HG03354 (cell line): ENCODE results near the gene OR4K1.
"Not testable (repeated sequence)": the region's sequence is repeated elsewhere in the genome, so short reads cannot be mapped to it uniquely, and the experiment has no call there.

Experiments used
- ATAC-seq: cut with Tn5 transposase; IDR thresholded peaks from one replicate; pipeline ENCODE4 v1.9.1; 2021; ENCODE audit warnings: mild to moderate bottlenecking; ENCODE audit not compliant: unreplicated experiment, poor library complexity, severe bottlenecking

The OR4K1 gene, protein sequence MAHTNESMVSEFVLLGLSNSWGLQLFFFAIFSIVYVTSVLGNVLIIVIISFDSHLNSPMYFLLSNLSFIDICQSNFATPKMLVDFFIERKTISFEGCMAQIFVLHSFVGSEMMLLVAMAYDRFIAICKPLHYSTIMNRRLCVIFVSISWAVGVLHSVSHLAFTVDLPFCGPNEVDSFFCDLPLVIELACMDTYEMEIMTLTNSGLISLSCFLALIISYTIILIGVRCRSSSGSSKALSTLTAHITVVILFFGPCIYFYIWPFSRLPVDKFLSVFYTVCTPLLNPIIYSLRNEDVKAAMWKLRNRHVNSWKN

GRCh38 chr14:19930617-19931016 is at the start of gene OR4K1:
OR4K1 (plus strand) TSS chr14:19930917; CDS start chr14:19935667, 4,750 bp downstream.
- no peak for ATAC-seq

GRCh38 chr14:19895282-19895681 is 35.4 kb upstream of the OR4K1 start:
- ATAC-seq = no peak

DNA sequence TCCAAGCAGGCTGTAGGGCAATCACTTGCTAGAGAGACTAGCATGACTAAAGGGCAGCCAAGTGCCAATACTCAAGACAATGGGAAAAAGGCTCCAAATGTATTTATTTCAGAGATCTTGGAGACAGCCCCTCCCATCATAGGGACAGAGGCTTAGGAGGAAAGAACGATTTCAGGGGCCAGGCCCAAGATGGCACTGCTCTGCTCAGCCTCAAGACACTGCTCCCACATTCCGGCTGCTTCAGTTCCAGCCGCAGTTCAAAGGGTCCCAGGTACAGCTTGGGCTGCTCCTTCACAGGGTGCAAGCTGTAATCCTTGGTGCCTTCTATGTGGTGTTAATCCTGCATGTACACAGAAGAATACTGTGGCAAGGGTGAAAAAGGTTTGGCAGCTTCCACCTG is 29.7 kb upstream of the OR4K1 start:
- ATAC-seq = no peak

DNA sequence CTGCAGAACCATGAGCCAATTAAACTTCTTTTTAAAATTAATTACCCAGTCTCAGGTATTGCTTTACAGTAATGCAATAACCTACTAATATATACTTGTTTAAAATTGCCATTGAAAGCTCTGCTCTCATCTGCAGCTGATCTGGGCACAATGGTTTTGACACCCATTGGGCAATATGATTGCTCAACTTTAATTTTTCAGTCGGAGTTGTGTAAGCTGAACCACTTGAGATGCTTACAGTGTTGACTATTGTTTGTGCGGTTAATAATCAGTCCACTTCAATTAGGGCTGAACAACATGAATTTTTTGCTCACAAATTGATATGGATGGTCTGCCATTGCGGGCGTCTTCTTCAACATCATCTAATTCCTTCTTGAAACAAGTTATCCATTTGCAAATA is 28.3 kb upstream of the OR4K1 start:
- no peak for ATAC-seq

DNA sequence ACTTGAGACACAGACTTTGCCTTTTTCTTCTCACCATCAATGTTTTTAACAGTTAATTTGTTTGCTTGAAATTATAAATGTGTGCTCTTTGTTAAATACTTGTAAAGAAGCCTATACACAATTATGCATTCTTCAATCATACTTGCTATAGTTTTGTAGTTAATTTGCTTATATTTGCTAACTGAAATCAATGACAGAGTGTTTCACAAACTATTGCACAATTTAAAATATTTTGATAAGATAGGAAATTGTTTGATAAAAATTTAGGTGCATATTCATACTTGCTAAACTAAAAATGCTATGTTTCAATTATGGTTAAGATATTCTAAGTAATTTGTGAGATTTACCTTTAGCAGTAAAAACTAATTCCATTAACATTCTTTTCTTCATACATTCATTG is 24.1 kb upstream of the OR4K1 start:
- no peak for ATAC-seq

DNA sequence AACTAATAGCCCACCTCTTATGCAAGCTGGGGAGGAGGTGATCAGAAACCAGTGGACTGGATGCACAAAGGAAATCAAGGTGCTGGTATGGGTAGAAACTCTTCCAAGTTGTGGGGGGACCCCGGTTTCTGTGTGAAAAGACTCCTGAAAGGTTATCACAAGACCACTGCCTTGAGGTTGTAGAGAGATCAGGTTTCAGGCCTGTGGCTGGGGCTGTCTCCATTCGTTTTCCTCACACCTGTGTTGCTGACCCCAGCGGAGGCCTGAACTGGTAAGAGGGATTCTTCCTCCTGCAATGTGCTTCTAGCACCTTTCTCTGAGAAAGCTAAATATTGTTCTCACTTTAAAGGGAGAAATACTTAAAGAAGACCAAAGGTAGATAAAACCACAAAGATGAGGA is 19.6 kb upstream of the OR4K1 start:
- ATAC-seq = no peak

DNA sequence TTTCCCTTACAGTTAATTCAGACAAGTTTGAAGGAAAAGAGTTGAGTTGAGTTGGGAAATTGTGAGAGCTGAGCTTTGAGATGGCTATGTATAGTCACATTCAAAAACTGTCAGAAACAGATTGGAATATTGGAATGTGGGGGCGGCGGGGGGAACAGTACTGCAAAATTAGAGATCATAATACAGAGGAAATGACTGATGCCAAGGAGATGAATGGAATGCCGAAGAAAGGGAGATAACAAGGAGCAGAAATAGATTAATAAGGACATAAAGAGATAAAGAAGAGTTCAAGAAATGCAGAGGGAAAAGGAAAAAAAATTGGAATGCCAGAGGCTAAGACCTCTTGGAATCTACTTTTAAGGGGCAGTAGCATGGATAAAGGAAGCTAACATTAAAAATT is 13.5 kb upstream of the OR4K1 start:
- ATAC-seq = no peak

DNA sequence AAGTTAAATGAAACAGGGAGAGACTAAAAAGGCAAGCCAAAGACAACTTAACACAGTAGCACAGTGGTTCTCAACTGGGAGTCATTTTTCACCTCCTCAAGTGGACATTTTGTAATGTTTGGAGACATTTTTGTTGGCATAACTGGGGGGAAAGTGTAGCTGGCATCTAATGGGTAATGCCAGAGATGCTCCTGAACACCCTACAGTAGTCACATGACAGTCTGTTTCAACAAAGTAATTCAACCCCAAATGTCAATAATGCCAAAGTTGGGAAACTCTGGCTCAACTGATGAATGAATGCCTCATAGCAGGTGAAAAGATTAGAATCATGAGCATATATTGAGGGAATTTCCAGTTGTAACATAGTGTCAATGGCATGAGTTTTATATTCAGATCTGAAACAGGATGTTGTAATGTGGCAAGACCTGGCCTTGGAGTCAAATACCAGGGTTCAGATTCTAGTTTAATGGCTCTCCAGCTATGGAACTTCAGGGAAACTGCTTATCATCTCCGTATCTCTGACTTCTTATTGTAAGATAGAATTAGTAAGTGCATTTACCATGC is 12.7 kb upstream of the OR4K1 start:
- no peak for ATAC-seq

DNA sequence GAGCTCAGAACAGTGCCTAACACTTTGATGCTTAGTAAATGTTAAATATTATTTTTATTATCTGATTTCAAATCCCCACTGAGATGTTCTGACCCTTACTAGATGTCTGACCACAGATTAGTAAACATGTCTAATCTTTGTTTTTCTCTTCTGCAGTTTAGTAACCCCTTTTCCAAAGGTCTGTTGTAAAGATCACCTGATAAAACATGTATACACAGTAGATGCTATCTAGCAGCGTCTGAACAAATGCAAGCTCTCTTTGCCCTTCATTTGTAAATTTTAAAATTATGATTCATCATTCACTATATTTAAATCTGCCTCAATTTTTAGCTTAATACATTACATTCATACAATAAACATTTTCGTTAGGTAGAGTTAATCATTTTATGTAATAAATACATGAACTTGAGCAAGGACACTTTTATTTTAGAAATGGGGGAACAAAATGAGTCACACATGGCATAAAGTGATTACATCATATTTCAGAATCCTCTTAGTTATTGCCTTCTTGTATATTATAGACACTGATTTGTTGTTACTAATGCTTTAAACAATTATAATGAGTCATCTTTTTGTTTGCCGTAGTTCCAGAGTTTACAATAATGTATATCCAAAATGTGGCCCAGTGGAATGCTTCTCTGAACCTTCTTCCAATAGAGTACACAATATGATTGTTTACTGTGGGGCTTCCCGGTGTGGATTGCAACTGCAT is 12.0 kb upstream of the OR4K1 start:
- no peak for ATAC-seq

GRCh38 chr14:19920021-19920657 is 10.6 kb upstream of the OR4K1 start, which contains the start of gene OR4K5:
OR4K5 (plus strand) TSS chr14:19920607; CDS start chr14:19920607, 0 bp downstream.
- no peak for ATAC-seq

DNA sequence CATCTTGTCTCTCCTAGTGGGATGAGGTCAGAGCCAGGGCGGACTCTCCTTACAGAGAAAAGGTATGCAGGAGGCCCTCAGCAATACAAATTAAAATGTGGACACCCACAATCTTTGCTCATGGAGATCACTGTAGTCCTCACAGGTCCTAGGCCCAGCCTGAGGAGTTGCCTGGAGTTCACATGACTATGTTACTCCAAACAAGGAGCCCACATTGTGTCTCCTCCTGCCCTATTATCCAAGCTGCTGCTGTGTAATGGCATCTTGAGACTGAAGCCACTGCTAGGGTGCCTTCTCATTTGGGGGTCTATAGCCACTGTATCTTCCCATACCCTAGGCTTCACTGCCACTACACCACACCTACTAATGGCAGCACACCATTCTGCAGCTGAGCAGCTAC is 11.0 kb downstream of the OR4K1 start:
- ATAC-seq = no peak

DNA sequence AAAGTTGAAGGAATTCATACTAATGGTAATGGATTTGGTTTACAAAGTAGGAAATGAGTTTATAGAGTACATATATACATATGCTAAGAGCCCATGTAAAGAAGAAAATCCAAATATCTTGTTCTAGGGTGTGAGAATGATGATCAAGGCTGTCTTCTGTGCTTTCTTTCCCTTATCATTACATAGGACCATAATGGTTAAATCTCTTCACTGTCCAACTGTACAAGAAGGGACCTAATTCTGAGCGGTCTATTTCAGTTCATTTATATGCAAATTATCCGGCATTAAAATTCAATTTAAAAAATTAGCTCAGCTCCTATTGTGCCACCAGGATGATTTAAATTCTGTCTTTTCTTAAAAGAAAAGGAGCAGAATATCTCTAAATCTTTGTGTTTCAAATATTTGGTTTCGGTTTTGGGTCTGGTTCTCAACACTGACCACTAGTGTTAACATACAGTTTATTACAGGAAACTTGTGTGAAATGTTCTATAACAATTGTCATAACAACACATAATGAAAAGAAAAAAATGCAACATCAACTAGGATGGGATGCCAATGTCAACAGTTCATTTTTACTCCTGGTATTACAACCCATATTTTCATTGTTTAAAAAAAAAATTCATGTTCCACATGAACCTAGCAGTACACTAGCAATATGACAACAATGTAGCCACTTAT is 16.8 kb downstream of the OR4K1 start:
- no peak for ATAC-seq

DNA sequence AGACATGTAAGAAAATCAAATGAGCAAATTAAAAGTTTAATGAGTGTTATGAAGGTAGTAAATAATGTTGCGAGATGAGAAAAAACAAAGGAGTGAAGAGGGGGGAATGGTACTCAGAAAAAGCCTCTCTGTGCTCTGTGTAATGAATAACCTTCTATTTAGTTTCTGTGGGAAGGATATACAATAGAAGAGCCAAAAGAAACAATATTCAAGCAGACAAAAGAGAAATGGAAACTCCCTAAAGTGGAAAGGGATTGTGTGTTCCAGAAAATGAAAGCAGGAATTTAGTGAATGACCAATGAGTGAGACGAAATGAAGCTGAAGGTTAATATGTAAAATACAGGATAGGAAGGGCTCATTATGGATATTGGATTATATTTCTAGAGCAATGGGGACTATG is 18.5 kb downstream of the OR4K1 start:
- ATAC-seq = no peak

- not testable (repeated sequence) for ATAC-seq
Observed at GRCh38 chr14:19969735-19970134, 39.0 kb downstream of the OR4K1 start.

- ATAC-seq = no peak
Observed at GRCh38 chr14:19974844-19975243, 44.1 kb downstream of the OR4K1 start.

DNA sequence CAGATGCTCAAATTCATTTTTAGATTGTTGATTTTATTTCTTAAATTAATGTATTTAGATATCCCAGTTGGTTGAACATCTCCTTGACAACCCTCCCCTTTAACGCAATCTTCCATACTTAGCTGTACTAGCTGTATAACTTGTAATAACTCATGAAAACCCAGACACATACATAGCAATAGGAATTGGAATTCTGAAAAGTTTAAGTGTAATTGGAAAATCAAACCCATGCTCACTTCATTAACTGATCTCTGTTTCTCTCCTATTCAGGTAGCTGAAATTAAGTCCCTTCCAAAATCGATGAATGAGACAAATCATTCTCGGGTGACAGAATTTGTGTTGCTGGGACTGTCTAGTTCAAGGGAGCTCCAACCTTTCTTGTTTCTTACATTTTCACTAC is 44.6 kb downstream of the OR4K1 start, which contains the start of gene OR4K15:
Gene OR4K15, plus strand, starts transcription at position 301 of the 400 bp plus-strand sequence. Its CDS starts 0 bp downstream, at position 301.
- no peak for ATAC-seq
